HG03520 (cell line): ENCODE results near the gene MORN1.
"Not testable (repeated sequence)": the region's sequence is repeated elsewhere in the genome, so short reads cannot be mapped to it uniquely, and the experiment has no call there.

Experiments
- ATAC-seq: cut with Tn5 transposase; IDR thresholded peaks from one replicate; pipeline ENCODE4 v1.9.1; 2021; ENCODE audit warnings: mild to moderate bottlenecking, moderate library complexity; ENCODE audit not compliant: unreplicated experiment

The MORN1 gene

DNA sequence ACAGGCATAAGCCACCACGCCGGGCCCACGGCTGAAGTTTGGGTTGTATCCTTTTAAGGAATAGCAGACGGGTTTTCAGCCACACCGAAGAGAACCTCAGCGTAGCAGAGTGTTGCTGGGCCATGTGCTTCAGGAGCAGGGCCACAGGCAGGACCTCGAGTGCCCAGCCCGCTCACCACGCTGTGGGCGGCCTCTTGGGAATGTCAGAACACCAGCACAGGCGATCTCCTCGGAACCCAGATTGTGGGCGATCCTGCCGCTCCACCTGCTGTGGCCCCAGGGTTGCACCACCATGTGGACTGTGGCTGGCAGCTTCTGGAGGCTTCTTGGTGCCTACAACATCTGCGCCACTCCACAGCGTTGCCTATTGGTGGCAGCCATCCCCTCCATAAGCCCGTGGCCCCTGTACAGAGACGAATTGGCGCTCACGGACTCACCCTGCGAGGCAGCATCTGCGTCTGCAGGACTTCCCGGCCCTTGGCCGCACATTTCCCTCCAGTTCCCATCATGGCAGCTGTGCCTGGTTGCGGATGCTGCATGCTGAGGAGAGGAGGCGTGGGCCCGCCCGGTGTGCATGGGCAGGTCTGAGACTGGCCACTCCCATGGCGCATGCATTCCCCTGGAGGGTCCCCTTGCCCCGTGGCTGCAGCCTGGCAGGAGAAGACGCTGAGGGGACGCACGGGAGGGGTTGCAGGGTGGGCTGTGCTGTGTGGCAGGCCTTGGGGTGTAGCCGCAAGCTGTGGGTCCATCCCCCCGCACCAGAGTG is 93.9 kb downstream of the MORN1 start:
- no peak for ATAC-seq

DNA sequence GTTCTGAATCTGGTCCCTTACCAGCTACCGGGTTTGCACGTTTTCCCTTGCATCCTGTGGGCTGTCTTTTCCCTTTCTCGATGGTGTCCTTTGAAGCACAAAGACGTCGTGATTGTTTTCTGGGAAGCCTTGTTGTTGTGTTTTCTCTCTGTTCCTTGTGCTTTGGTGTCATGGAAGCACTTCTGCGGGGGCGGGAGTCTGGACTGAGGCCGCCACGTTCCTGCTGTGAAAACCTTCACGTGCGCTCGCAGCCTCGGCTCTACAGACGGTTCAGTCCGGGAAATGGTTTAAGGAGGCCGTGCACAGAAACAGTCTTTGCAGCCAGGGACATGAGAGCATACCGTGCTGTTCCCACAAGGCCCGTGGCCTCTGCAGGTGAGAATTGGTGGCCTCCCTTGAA is 94.7 kb downstream of the MORN1 start:
- ATAC-seq, result no peak

- not testable (repeated sequence) for ATAC-seq
Observed at GRCh38 chr1:2296211-2296610, 95.1 kb downstream of the MORN1 start.

GRCh38 chr1:2295526-2295925 is 95.8 kb downstream of the MORN1 start:
- ATAC-seq, result no peak

DNA sequence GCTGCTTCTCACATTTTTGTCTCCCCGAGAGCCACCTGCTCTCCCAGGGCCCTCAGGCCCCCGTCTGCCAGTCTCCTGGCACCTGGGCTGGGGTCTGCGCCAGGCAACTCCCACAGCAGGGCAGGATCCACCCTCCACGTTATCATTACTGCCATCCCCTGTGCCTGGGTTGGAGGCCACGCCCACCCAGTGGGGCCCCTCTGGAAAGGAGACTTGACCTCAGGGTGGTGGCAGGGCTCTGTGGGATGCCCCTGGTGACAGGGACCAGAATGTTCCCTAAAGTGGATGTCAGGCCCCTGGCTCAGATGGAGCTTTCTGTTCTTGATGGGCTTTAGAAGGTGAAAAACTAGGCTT is 96.7 kb downstream of the MORN1 start:
- ATAC-seq, result no peak

DNA sequence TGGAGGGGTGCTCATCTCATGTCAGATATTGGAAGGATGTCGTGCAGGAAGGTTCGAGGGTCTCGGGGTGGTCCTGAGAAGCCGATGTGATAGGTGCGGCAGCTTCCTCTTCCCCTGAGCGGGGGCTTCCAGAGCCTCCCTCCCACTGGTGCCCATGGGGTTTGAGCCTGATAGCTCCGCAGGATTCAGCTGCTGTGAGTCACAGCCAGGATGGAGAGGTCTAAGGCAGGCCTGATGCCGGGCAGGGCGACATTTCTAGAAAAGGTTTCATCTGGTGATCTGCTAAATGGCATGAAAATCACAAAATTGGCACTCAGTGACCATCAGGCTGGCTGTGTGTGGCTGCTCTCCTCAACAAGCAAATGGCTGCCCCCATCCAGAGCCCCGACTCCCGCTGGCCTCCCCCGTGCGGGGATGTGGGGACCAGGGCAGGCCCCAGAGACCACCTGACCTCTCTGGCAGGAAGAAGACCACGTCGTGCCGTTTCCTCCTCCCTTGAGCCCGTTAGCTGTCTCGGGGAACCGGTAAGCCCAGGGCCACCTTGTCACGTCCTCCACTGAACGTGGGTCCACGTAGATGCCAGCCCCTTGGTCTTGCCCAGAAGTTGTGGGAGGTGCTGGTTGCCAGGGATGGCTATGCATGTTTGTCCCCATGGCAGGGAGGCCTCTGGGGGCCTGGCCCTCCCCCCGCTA is 97.2 kb downstream of the MORN1 start:
- no peak for ATAC-seq

DNA sequence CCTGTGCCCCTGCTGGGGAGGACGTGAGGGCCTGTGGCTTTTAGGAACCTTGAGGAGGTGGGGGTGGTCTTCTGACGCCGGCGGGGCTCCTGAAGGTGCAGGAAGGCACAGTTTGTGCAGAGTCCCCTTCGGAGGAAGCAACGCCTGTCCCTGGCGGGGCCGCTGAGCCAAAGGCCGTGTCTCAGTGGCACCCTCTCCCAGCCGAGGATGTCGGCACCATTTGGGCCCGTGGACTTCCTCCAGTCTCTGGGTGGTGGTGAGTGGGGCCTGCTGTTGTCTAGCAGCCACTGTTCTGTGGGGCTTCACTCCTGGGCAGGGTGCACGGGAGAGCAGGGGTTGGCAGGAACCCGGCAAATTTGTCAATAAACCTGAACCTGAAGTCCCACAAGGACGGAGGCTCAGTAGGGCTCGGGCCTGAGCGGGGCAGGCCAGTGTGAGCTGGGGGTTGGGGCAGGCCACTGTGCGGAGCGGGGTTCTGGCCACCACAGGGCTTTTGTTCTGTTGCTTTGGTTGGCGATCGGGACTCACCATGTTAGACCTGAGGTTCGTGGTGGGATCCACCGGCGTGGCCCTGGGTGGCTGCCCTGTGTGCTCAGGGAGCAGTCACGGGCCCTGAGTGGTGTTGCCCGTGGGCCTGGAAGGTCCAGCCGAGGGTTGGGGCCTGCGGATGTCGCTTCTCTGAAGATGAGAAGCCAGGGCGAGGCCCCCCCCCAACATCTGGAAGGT is 98.5 kb downstream of the MORN1 start:
- ATAC-seq, result no peak

GRCh38 chr1:2291577-2291976 is 99.8 kb downstream of the MORN1 start:
- no peak for ATAC-seq

DNA sequence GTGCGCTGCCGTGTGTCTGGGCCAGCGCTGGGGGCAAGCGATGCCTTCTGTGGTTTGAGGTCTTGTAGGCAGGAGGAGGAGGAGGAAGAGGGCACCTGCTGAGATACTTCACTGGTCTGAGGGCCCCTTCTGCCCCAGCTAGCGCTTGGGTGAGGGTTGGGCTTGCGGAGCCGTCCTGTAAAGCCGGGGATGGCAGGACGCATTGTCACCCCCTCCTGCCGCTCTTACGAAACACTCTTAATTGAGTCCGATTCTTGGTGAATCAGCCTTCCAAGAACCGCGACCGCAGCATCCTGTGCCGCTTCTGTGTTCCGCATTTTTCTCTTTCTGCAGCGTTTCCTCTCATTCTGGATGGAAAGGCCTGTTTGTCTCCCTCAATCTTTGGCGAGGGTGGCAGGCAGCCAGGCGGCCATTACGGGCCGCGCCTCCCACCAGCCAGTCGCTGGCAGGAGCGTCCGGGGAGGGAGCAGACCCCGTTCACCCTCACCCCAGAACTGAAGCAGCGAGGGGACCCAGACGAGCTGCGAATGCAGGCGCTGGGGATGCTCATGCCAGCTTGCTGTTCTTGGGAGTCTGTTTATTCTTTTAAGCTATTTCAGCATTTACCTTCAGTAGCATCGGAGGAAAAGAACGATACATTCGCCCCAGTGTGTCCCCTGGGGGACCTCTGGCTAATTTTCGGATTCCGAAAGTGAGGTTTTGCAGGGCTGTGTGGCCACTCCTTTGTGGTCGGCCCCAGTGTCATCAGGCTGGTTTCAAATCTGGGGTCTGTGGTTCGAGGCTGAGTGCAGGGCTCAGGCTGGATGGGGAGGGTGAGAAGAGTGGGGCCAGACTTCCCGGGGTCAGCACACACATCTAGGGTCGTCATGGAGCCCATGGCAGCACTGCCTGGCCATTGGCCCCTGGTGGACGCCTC is 100.5 kb downstream of the MORN1 start:
- no peak for ATAC-seq

GRCh38 chr1:2290171-2290578 is 101.2 kb downstream of the MORN1 start:
- ATAC-seq, result no peak

DNA sequence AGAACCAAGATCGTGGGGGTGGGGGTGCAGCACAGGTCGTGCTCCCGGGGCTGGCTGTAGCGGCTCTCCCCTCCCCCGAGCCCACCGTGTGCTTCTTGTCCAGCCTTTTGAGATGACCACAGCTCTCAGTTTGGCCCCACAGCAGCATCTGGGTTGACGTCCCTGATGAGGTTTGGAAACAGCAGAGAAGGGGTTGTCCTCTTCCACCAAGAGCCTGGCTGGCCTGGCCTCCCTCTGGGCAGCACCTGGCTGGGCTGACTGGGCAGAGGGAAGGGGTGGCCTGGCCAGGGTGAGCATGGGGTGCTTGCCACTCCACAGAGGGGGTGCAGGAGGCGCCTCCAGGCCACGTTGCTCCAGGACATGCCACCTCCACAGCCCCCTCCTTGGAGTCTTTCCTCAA is 101.7 kb downstream of the MORN1 start:
- no peak for ATAC-seq

GRCh38 chr1:2288816-2289536 is 102.4 kb downstream of the MORN1 start:
- ATAC-seq, result no peak

GRCh38 chr1:2288311-2288710 is 103.0 kb downstream of the MORN1 start:
- no peak for ATAC-seq

DNA sequence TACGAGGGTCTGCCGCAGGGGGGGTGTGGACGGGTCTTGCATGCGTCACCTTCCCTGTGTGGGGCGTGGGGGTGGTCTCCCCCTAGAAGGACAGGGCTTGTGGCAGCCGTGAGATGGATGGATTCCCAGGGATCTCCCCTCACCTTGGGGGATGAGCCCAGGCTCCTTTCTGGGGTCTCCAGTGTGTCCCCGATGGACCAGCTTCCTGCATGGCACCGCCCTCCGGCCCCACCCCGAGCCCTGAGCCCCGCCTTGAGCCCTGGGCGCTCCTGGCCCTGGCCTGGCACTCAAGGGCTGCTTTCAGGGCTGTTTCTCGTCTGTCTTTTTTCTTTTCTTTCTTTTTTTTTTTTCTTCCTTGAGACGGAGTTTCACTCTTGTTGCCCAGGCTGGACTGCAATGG is 103.7 kb downstream of the MORN1 start:
- no peak for ATAC-seq

- ATAC-seq, result no peak
Observed at GRCh38 chr1:2286923-2287322, 104.4 kb downstream of the MORN1 start.

DNA sequence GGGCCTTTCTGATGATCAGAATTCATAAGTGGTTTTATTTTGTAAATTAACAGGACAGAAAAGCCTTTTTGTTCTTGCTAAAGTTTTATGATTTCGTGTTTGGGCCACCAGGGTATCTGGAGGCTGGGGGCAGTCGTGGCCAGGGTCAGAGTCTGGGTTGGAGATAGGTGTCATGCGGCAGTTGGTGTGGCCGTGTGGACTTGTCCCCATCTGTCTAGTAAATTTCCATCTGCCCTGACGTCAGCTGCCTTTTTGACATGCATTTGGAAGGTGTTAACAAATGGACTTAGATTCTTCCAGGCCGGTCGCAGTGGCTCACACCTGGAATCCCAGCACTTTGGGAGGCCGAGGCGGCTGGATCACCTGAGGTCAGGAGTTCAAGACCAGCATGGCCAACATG is 106.4 kb downstream of the MORN1 start:
- no peak for ATAC-seq

DNA sequence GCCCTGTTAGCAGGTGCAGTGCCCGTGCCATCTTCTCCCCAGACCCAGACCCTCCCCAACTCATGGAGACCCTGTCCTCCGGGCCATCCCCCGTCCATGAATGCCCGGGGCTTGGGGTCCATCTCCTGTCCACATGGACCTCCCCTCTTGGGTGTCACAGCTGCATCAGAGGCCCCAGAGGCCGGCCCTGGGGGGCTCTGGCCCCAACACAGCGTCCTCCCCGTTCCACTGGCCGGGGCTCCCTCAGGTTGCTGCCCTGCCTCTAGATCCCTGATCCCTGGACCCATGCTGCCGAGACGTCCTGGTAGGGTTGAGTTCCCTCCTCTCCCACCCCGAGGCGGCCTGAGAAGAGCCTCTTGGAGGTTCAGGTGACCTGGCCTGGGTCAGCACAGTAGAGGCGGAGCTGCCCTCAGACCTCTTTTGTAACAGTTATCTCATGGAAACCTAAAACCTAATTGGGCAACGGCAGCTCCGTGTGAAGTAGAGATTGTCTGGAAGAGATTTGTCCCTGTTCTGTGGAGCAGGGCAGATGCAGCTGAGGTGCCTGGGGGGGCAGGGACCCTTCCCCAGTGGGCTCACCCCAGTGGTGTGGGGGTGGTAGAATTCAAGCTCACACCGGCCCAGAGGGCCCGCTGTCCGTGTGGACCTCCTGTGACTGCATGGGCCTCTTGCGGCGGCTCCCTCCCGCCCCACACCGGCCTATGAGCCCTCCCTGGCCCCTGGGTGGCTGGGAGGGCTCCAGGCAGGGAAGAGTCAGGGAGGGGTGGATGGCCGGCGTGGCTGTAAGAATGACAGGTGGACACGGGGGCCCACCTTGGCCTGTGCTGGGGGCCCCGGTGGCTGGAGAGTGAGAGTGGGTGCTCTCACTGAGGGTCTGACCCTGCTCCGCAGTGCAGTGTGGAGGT is 107.1 kb downstream of the MORN1 start:
- ATAC-seq, result no peak

DNA sequence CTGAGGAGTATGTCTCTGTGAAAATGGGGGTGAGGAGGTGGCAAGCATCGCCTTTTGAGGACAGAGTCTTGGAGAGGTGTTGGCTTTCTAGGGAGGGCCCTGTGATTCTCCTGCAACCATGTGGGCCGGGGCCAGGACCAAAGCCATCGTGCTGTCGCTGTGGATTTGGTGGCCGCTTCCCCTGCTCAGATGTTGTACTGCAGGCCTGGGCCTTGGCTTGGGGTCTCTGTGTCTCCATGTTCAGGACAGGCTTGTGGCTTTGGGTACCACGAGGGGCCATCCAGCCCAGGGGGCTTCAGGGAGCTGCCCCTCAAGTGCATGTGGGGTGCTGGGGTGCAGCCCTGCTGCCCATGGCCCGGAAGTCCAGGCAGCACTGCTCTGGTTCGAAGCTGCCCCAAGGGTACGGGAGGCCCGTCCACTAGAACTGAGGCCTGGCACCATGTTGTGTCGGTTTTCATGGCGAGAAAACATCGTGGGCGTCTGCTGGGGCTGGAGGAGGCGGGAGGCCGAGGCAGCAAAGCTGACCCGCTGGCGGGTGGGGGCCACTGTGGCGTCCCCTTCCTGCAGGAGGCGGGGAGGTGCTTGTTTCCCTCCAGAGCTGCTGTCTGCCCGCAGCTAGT is 107.9 kb downstream of the MORN1 start:
- no peak for ATAC-seq
